GM19351 (cell line): ENCODE measurements around the gene CCNL1.
"Not testable (repeated sequence)": the region's sequence is repeated elsewhere in the genome, so short reads cannot be mapped to it uniquely, and the experiment has no call there.

Experiments used
- ATAC-seq: cut with Tn5 transposase; IDR thresholded peaks from one replicate; pipeline ENCODE4 v1.9.1; 2021; ENCODE audit warnings: mild to moderate bottlenecking, moderate library complexity; ENCODE audit not compliant: unreplicated experiment

CCNL1 gene

GRCh38 chr3:157172746-157173145 lies 12.8 kb upstream of the CCNL1 start:
- no peak for ATAC-seq

GRCh38 chr3:157170861-157171260 lies 10.9 kb upstream of the CCNL1 start:
- no peak for ATAC-seq

GRCh38 chr3:157167371-157168042 lies 7.6 kb upstream of the CCNL1 start:
- ATAC-seq, result no peak

- ATAC-seq, result peak; percentile 72
These were observed 6.6 kb upstream of the CCNL1 start for GRCh38 chr3:157166561-157166960.

GRCh38 chr3:157166115-157166514 lies 6.2 kb upstream of the CCNL1 start:
- ATAC-seq, result no peak

- ATAC-seq, result no peak
These were observed 3.4 kb upstream of the CCNL1 start for GRCh38 chr3:157163217-157163953.

GRCh38 chr3:157162620-157163019 lies 2.7 kb upstream of the CCNL1 start:
- ATAC-seq, result not testable (repeated sequence)

GRCh38 chr3:157160658-157161424 lies 894 bp upstream of the CCNL1 start:
- ATAC-seq, result peak; percentile 31

GRCh38 chr3:157159037-157159761 lies 748 bp downstream of the CCNL1 start:
- peak; percentile 57 for ATAC-seq

GRCh38 chr3:157157836-157158235 lies 2.1 kb downstream of the CCNL1 start:
- ATAC-seq, result no peak

GRCh38 chr3:157156837-157157635 lies 2.9 kb downstream of the CCNL1 start:
- ATAC-seq, result no peak

GRCh38 chr3:157155591-157155990 lies 4.4 kb downstream of the CCNL1 start:
- ATAC-seq, result no peak

- no peak for ATAC-seq
These were observed 5.2 kb downstream of the CCNL1 start for GRCh38 chr3:157154563-157155330.

GRCh38 chr3:157152930-157153329 lies 7.0 kb downstream of the CCNL1 start:
- ATAC-seq, result no peak

GRCh38 chr3:157152438-157152837 lies 7.5 kb downstream of the CCNL1 start:
- ATAC-seq, result no peak

- no peak for ATAC-seq
These were observed 8.3 kb downstream of the CCNL1 start for GRCh38 chr3:157151627-157152026.

GRCh38 chr3:157151151-157151550 lies 8.8 kb downstream of the CCNL1 start:
- no peak for ATAC-seq

- ATAC-seq, result no peak
These were observed 10.7 kb downstream of the CCNL1 start for GRCh38 chr3:157149136-157149696.

- ATAC-seq, result peak; percentile 56
These were observed 11.6 kb downstream of the CCNL1 start for GRCh38 chr3:157148196-157148889.
